Activated CD8-positive, alpha-beta memory T cell treated with anti-CD3 and anti-CD28 coated beads for 1 hour (primary cell): ENCODE measurements around the gene PRRC2B.
"Not testable (repeated sequence)": the region's sequence is repeated elsewhere in the genome, so short reads cannot be mapped to it uniquely, and the experiment has no call there.

ENCODE experiments used
- DNase-seq, 2 donors: peaks; one replicate each; pipeline ENCODE4 v3.0.0-alpha.2; 2020; ENCODE audit warnings: low read depth in 1 of 2; ENCODE audit errors: extremely low read depth in 1 of 2

PRRC2B gene

GRCh38 chr9:131432597-131433301, 38.9 kb downstream of the PRRC2B start:
- DNase-seq = no peak

GRCh38 chr9:131433302-131433854, 39.5 kb downstream of the PRRC2B start:
- no peak for DNase-seq

GRCh38 chr9:131434673-131435072, 40.8 kb downstream of the PRRC2B start:
- no peak for DNase-seq

- no peak for DNase-seq
These were observed 42.5 kb downstream of the PRRC2B start for GRCh38 chr9:131436376-131436775.

- no peak for DNase-seq
These were observed 43.0 kb downstream of the PRRC2B start for GRCh38 chr9:131436865-131437271.

- DNase-seq = no peak
These were observed 44.3 kb downstream of the PRRC2B start for GRCh38 chr9:131438190-131438589.

- DNase-seq = no peak
These were observed 45.3 kb downstream of the PRRC2B start for GRCh38 chr9:131439224-131439623.

- DNase-seq = no peak
These were observed 47.6 kb downstream of the PRRC2B start for GRCh38 chr9:131441441-131441840.

- DNase-seq = no peak
These were observed 48.5 kb downstream of the PRRC2B start for GRCh38 chr9:131442351-131442750.

- no peak for DNase-seq
These were observed 49.8 kb downstream of the PRRC2B start for GRCh38 chr9:131443648-131444047.

- no peak for DNase-seq
These were observed 52.4 kb downstream of the PRRC2B start for GRCh38 chr9:131446276-131446675.

GRCh38 chr9:131447148-131447547, 53.3 kb downstream of the PRRC2B start:
- no peak for DNase-seq

GRCh38 chr9:131447600-131447999, 53.7 kb downstream of the PRRC2B start:
- DNase-seq = no peak

- no peak for DNase-seq
These were observed 54.9 kb downstream of the PRRC2B start for GRCh38 chr9:131448818-131449217.

- no peak for DNase-seq
These were observed 55.4 kb downstream of the PRRC2B start for GRCh38 chr9:131449276-131449675.

GRCh38 chr9:131454028-131454427, 60.1 kb downstream of the PRRC2B start:
- no peak for DNase-seq

GRCh38 chr9:131455655-131456054, 61.8 kb downstream of the PRRC2B start:
- DNase-seq = not testable (repeated sequence)

GRCh38 chr9:131457746-131458145, 63.9 kb downstream of the PRRC2B start:
- no peak for DNase-seq

- no peak for DNase-seq
These were observed 65.2 kb downstream of the PRRC2B start for GRCh38 chr9:131459056-131459455.

- no peak for DNase-seq
These were observed 67.3 kb downstream of the PRRC2B start for GRCh38 chr9:131461166-131461565.

GRCh38 chr9:131464354-131465000, 70.6 kb downstream of the PRRC2B start:
- no peak for DNase-seq

GRCh38 chr9:131465401-131465800, 71.5 kb downstream of the PRRC2B start:
- no peak for DNase-seq
